H1 (cell line): ENCODE measurements around the gene PPM1L. TPM values are rescaled to one million over a fixed set of nuclear protein-coding genes. Genes with fewer than 3 reads are reported as not detected.

ENCODE experiments used
- TAF1 ChIP-seq: IDR thresholded peaks from 2 replicates; pipeline ENCODE4 v1.6.1; 2011; ENCODE audit warnings: mild to moderate bottlenecking, low read depth, low read length
- USF2 ChIP-seq: IDR thresholded peaks from 2 replicates; pipeline ENCODE4 v1.6.1; 2011; ENCODE audit warnings: low read length, improper control_type of control experiment
- polyA plus RNA-seq, 7 experiments: library from polyadenylated mRNA; depleted of rRNA in 3 of 7; stranded (reverse) in 5 of 7; unstranded in 2 of 7; fragments of >200 nt in 5 of 7; fragments of 200-250 nt in 2 of 7; gene quantifications; 1 replicate in 5 of 7; 2 replicates in 1 of 7; 4 replicates in 1 of 7; pipeline versions ENCODE4 v1.2.1 to v1.2.3, GENCODE V29; 2011 to 2013; ENCODE audit warnings: missing spikeins in 2 of 7, mixed read lengths in 2 of 7
- total RNA-seq: library from RNA; stranded (reverse); fragmentation: NEBNext Ultra II Directional; extraction: Animal tissue kit (Norgen Biotek cat#: 25700); gene quantifications from 2 replicates; pipeline ENCODE4 v1.2.1, GENCODE V29; 2021

PPM1L gene
- total and polyA plus RNA-seq, 2 of the 8 experiments (the other 6 are each of a cell fraction or from before 2014, with no cell fraction given): 2.8 to 18.1 TPM

DNA sequence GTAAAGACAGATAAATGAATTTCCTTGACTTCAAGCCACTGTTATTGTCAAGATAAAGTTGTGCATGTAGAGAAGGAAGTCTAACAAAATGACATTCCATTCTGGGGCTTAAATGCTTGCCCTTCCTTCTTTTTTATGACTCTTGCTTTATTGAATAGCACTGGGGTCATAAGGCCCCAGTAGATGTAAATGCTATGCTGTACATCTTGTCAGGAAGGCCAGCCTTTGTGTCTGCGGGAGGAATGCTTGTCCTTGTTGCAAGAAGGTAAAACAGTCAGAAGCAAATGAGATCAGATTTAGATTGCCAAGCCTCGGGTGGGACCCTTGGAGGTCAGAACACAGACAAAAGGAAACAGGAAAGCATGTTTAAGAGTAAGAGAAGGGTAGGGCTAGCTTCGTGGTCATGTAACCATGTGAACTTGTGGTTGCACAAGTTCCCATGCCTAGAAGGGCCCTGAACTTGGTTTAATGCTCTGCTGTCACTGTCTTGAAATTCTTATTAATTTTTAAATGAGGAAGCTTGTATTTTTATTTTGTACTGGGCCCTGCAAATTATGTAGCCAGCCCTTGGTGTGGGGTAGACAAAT, 81.5 kb downstream of the PPM1L start (continued):
- no peak for TF ChIP-seq USF2
- TF ChIP-seq TAF1: no peak
